ENCODE measurements around the gene LUZP2.

Gene LUZP2

GRCh38 chr11:24635588-24636290, 138.9 kb downstream of the LUZP2 start:
- DNase-seq (ENCODE audit: low spot score), result no peak

- DNase-seq (ENCODE audit: low spot score), result no peak
Measured at GRCh38 chr11:24636291-24636629, 139.4 kb downstream of the LUZP2 start.

- no peak for DNase-seq (ENCODE audit: low spot score)
Measured at GRCh38 chr11:24637520-24637919, 140.7 kb downstream of the LUZP2 start.

- no peak for DNase-seq (ENCODE audit: low spot score)
Measured at GRCh38 chr11:24642648-24643047, 145.8 kb downstream of the LUZP2 start.

- no peak for DNase-seq (ENCODE audit: low spot score)
Measured at GRCh38 chr11:24645563-24645962, 148.7 kb downstream of the LUZP2 start.

- DNase-seq (ENCODE audit: low spot score), result no peak
Measured at GRCh38 chr11:24651873-24652272, 155.0 kb downstream of the LUZP2 start.

GRCh38 chr11:24653901-24654300, 157.0 kb downstream of the LUZP2 start:
- no peak for DNase-seq (ENCODE audit: low spot score)

GRCh38 chr11:24661331-24661730, 164.5 kb downstream of the LUZP2 start:
- no peak for DNase-seq (ENCODE audit: low spot score)

GRCh38 chr11:24664399-24664798, 167.5 kb downstream of the LUZP2 start:
- no peak for DNase-seq (ENCODE audit: low spot score)

- DNase-seq (ENCODE audit: low spot score), result no peak
Measured at GRCh38 chr11:24667353-24667968, 170.6 kb downstream of the LUZP2 start.

- no peak for DNase-seq (ENCODE audit: low spot score)
Measured at GRCh38 chr11:24678703-24679348, 182.0 kb downstream of the LUZP2 start.

- DNase-seq (ENCODE audit: low spot score), result no peak
Measured at GRCh38 chr11:24679821-24680351, 183.0 kb downstream of the LUZP2 start.

- DNase-seq (ENCODE audit: low spot score), result no peak
Measured at GRCh38 chr11:24683583-24683982, 186.7 kb downstream of the LUZP2 start.

- no peak for DNase-seq (ENCODE audit: low spot score)
Measured at GRCh38 chr11:24685821-24686220, 189.0 kb downstream of the LUZP2 start.

- DNase-seq (ENCODE audit: low spot score), result no peak
Measured at GRCh38 chr11:24687531-24688147, 190.8 kb downstream of the LUZP2 start.

GRCh38 chr11:24688981-24689380, 192.1 kb downstream of the LUZP2 start:
- no peak for DNase-seq (ENCODE audit: low spot score)

- no peak for DNase-seq (ENCODE audit: low spot score)
Measured at GRCh38 chr11:24697522-24698111, 200.8 kb downstream of the LUZP2 start.

- DNase-seq (ENCODE audit: low spot score), result no peak
Measured at GRCh38 chr11:24704716-24705115, 207.9 kb downstream of the LUZP2 start.

GRCh38 chr11:24705474-24705873, 208.6 kb downstream of the LUZP2 start:
- DNase-seq (ENCODE audit: low spot score), result no peak

GRCh38 chr11:24708616-24709015, 211.8 kb downstream of the LUZP2 start:
- DNase-seq (ENCODE audit: low spot score), result no peak

- no peak for DNase-seq (ENCODE audit: low spot score)
Measured at GRCh38 chr11:24709928-24710565, 213.2 kb downstream of the LUZP2 start.

- DNase-seq (ENCODE audit: low spot score), result no peak
Measured at GRCh38 chr11:24714601-24715000, 217.7 kb downstream of the LUZP2 start.

Measured in CD4-positive, alpha-beta T cell treated with Interleukin-6 at 100 ng/mL for 8 hours (primary cell).